ENCODE results near the gene SDR42E1.

SDR42E1 gene

DNA sequence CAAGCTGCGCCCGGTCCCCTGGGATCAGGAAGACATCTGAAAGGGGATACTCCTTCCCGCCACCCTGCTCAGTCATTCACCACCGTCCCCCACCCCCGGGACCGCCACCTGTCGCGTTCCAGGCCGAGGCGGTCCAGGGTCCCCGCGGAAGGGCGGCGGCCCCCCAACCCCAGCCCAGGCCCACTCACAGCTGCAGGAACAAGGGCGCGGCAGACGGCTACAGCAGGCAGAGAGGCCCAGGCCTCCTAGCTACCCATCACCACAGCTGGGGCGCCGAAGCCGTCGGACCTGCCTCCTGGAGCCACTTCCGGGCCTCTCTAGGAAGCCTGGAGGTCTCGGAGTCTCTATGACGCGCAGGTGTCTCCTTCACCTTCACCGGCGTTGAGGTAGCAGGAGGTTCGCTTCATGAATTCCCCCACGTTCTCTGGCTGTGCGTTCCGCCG, at the start of gene SDR42E1:
SDR42E1 (minus strand) TSS at position 272 of the 443 bp plus-strand sequence. CDS start 10,612 bp downstream, outside the sequence.
- no peak for DNase-seq (ENCODE audit: low read depth, low spot score)

- no peak for DNase-seq (ENCODE audit: low read depth, low spot score)
Observed at GRCh38 chr16:82059983-82060421, 48.7 kb upstream of the SDR42E1 start.

- DNase-seq (ENCODE audit: low read depth, low spot score): no peak
Observed at GRCh38 chr16:82059161-82059982, 48.1 kb upstream of the SDR42E1 start.

GRCh38 chr16:82056550-82056896, 45.3 kb upstream of the SDR42E1 start:
- DNase-seq (ENCODE audit: low read depth, low spot score): no peak

DNA sequence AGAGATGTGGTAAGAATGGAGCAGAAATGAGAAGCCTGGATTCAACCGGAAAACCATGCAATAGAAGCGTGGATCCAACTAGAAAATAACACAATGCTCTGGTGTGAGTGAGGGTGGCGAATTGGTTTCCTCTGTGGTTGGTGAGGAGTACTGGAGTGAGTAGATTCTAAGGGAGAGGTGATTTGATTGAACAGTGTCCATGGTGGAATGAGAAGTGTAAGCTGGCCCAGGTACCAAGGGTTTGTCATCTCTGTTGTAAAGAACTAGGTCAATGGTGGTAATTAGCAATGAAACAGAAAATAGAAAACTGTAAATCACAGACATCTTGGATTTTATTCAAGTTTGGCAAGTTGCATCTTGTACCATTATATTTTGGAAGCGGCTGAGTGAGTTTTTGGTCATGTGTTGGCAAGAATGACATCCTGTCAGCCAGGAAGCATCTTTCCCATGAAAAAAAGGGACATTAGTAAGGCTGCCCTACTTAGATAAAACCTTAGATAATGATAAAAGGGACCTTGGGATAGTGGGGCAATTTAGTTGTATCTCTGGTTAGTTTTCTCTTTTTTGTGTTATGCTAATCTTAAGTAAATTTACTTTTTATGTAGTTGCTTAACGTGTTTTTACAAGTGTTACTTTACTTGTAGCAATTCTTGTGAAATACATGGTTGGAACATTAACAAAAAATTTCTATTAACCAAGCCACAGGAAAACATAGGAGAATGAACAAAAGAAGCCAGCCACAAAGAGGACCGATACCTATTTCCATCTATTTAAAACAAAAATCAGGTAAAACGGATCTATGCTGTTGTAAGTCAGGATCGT, 44.7 kb upstream of the SDR42E1 start:
- no peak for DNase-seq (ENCODE audit: low read depth, low spot score)

DNA sequence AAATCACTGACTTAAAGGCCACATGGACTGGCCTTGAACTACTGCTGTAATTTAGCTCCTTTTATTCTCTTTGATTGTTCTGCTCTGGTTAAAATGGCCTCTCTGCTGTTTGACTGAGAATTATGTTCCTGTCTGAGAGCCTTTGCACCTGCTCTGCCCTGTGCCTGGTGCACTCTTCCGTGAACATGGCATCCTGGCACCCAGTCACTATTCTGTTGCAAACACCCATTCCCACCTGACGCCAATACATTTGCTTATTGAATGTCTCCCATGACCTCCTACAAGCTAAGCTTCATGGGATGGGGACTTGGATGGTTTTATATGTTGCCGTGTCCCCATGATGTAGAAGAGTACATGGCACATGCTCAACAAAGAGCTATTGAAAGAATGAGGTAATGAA, 43.8 kb upstream of the SDR42E1 start:
- DNase-seq (ENCODE audit: low read depth, low spot score): no peak

DNA sequence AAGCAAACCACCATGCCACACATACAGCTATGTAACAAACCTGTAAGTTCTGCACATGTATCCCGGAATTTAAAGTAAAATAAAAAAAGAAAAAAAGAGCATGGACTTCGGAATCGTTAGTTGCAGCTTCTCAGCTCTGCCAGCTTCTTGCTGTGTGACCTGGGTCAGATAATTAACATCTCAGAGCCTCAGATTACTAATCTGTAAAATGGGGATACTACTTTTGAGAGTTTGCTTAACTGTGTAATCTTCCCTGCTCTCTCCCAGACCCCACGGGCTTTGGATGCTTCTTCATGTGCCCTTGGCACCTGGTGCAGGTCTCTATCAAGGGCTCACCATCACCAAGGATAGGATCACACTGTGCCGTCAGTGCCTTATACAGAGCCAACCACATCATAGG, 40.4 kb upstream of the SDR42E1 start:
- DNase-seq (ENCODE audit: low read depth, low spot score): no peak

GRCh38 chr16:82050909-82051357, 39.7 kb upstream of the SDR42E1 start:
- no peak for DNase-seq (ENCODE audit: low read depth, low spot score)

GRCh38 chr16:82050506-82050905, 39.2 kb upstream of the SDR42E1 start:
- DNase-seq (ENCODE audit: low read depth, low spot score): no peak

- DNase-seq (ENCODE audit: low read depth, low spot score): no peak
Observed at GRCh38 chr16:82049484-82049883, 38.2 kb upstream of the SDR42E1 start.

DNA sequence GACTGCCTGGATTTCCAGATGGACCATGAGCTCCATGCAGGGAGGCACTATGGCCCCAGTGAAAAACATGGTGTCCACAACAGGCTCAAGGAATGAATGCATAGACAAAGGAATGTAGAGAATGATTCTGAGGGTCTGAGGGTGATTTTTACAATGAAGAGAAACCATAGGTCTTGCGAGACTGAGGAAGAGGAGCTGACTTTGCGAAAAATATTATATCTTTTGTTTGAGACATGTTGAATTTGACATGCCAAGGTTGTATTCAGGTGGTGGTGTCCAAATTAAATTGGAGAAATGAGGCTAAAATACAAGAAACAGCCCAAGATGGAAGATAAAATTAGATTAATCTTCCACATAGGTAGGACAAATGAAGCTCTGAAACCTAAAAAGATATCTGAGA, 36.5 kb upstream of the SDR42E1 start:
- no peak for DNase-seq (ENCODE audit: low read depth, low spot score)

DNA sequence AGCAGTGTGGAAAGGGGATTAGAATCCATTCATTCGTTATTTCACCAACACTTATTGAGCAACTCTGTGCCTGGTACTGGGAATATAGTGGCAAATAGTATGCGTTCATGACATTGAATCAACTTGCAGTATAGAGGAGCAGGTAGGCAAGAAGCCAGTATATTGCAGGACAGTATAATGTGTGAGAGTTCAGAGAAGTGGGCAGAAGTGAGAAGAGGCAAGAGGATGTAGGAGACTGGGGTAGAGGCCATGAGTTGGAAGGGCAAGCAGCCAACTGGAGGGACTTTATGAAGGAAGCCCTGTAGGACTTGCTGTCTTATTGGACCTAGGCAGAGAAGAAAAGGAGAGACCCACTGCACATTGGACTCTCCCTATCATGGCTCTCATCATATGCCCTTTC, 36.1 kb upstream of the SDR42E1 start:
- no peak for DNase-seq (ENCODE audit: low read depth, low spot score)

DNA sequence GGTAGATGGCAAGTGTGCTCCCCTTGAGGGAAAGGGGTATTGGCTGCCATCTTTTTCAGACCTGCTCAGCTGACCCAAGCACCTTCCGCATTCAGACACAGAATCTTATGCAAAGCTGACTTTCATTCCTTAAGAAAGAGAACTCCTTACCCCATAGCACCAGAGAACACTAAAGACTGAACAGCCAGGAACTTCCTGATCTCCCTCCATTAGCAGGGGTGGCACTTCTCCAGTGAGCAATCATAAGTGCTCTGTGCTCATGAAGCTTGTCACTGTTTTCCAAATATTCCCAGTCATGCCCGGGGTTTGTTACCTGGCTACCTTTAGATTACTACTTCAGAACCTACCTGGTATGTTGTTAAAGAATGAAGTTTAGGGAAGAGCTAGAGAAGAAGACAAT, 35.7 kb upstream of the SDR42E1 start:
- no peak for DNase-seq (ENCODE audit: low read depth, low spot score)

DNA sequence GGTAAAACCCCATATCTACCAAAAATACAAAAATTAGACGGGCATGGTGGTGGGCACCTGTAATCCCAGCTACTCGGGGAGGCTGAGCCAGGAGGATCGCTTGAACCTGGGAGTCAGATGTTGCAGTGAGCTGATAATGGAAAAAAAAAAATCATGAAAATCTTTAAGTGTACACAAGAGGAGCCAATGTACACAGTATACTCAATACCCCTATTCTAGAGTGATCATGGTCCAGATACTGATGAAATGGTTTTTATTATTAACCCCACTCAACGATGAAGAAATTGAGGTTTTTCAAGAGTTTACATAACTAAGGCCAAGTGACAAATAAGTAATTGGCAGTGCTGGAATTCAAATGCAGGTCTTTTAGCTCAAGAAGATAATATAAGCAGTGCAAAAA, 35.3 kb upstream of the SDR42E1 start:
- DNase-seq (ENCODE audit: low read depth, low spot score): no peak

GRCh38 chr16:82045465-82045864, 34.2 kb upstream of the SDR42E1 start:
- DNase-seq (ENCODE audit: low read depth, low spot score): no peak

- DNase-seq (ENCODE audit: low read depth, low spot score): no peak
Observed at GRCh38 chr16:82044585-82044911, 33.3 kb upstream of the SDR42E1 start.

GRCh38 chr16:82043680-82044584, 32.7 kb upstream of the SDR42E1 start:
- no peak for DNase-seq (ENCODE audit: low read depth, low spot score)

DNA sequence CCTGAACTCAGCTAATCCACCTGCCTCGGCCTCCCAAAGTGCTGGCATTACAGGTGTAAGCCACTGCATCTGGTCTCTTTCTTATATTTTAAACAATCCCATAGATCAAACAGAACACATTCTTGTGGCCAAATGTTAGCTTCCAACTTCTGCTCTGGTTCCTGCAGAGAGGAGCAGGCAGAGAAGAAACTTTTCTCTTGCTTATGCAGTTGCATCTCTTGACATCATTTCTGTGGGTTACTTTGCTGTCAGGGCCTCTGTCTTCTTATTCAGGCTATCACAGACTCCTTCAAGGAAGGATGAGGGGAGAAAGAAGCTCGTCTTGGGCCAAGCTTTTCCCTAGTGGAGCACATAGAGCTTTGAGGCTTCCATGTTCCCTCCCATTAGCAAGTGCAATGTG, 31.6 kb upstream of the SDR42E1 start:
- DNase-seq (ENCODE audit: low read depth, low spot score): no peak

DNA sequence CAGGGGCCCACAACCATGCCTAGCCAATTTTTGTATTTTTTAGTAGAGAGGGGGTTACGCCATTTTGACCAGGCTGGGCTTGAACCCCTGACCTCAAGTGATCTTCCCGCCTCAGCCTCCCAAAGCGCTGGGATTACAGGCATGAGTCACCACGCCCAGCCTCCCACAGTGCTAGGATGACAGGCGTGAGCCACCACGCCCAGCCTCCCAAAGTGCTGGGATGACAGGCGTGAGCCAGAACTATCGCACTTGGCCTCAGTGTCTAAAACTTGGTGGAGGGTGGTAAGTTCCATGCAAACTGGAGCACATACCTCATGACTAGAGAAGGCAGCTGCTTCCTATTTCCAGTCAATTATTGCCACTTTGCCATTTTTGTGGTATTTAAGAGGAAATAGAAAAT, 30.9 kb upstream of the SDR42E1 start:
- DNase-seq (ENCODE audit: low read depth, low spot score): no peak

GRCh38 chr16:82041542-82041941, 30.3 kb upstream of the SDR42E1 start:
- DNase-seq (ENCODE audit: low read depth, low spot score): no peak

GRCh38 chr16:82040296-82040695, 29.0 kb upstream of the SDR42E1 start:
- no peak for DNase-seq (ENCODE audit: low read depth, low spot score)

- no peak for DNase-seq (ENCODE audit: low read depth, low spot score)
Observed at GRCh38 chr16:82037666-82038065, 26.4 kb upstream of the SDR42E1 start.

All from iPS DF 19.7 (cell line).